ENCODE results near the gene MVB12B. TPM values are rescaled to one million over a fixed set of nuclear protein-coding genes. Genes with fewer than 3 reads are reported as not detected.
A peak's percentile ranks its signal among the peaks of the same experiment; 100 is the strongest.

MVB12B gene
- total RNA-seq, 4 donors from 2014 or later: 10.2 to 25.7 (median 14.0) TPM

DNA sequence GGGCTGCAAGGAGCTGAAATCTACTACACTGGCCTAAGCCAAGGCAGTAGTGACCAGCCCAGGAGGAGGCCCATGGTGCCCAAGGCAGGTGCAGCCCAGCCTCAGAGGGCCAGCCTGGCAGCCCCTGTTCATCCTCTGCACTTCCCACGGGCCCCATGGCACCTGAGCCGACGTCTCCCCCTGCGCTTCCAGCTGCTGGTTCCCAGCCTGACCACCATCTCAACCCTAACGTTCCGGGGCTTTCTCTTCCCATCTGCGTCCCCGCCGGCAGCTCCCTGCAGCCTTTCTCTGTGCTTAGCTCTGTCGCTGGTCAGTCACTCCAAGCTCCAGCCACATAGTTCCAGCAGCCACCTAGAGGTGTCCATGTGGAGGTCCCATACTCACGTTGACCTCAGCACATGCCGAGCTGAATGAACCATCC lies 181.6 kb downstream of the MVB12B start:
- peak in 1 of 2 donors; percentile 33 for DNase-seq (ENCODE audit: low spot score in 2 of 2)
- no peaks in the 10 kb centered on the region for H3K4me1 ChIP-seq
- TF ChIP-seq POLR2AphosphoS5 (IDR thresholded peaks at IDR 0.05): no peak
- TF ChIP-seq, protein P1, sequence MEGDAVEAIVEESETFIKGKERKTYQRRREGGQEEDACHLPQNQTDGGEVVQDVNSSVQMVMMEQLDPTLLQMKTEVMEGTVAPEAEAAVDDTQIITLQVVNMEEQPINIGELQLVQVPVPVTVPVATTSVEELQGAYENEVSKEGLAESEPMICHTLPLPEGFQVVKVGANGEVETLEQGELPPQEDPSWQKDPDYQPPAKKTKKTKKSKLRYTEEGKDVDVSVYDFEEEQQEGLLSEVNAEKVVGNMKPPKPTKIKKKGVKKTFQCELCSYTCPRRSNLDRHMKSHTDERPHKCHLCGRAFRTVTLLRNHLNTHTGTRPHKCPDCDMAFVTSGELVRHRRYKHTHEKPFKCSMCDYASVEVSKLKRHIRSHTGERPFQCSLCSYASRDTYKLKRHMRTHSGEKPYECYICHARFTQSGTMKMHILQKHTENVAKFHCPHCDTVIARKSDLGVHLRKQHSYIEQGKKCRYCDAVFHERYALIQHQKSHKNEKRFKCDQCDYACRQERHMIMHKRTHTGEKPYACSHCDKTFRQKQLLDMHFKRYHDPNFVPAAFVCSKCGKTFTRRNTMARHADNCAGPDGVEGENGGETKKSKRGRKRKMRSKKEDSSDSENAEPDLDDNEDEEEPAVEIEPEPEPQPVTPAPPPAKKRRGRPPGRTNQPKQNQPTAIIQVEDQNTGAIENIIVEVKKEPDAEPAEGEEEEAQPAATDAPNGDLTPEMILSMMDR (IDR thresholded peaks at IDR 0.05): no peak
- TF ChIP-seq EP300 (IDR thresholded peaks at IDR 0.05): no peak
- TF ChIP-seq POLR2A (IDR thresholded peaks at IDR 0.05): no peak
- no peaks in the 10 kb centered on the region for H3K9me3 ChIP-seq
- no peak overlapping the region for H3K27ac ChIP-seq
- no peaks in the 10 kb centered on the region for H3K27me3 ChIP-seq
- no peak overlapping the region for H3K4me3 ChIP-seq
- peaks cover 18% of the 10 kb centered on the region for H3K36me3 ChIP-seq
- WGBS: 91% methylated on average over 12 of the region's 12 CpGs

- H3K27me3 ChIP-seq: peaks cover 2% of the 10 kb centered on the region
- H3K4me3 ChIP-seq: no peak overlapping the region
- WGBS: 96% methylated on average over 2 of the region's 2 CpGs
- peak in 1 of 2 donors; percentile 6 for DNase-seq (ENCODE audit: low spot score in 2 of 2)
- TF ChIP-seq, protein P1 (IDR thresholded peaks at IDR 0.05): no peak
- TF ChIP-seq POLR2A (IDR thresholded peaks at IDR 0.05) (no peak), EP300 (IDR thresholded peaks at IDR 0.05) (no peak), POLR2AphosphoS5 (IDR thresholded peaks at IDR 0.05) (no peak)
- H3K9me3 ChIP-seq: no peaks in the 10 kb centered on the region
- peaks cover 11% of the 10 kb centered on the region for H3K36me3 ChIP-seq
- no peak overlapping the region for H3K27ac ChIP-seq
- H3K4me1 ChIP-seq: peaks cover 4% of the 10 kb centered on the region
These were observed 182.3 kb downstream of the MVB12B start for GRCh38 chr9:126508928-126509327.

GRCh38 chr9:126509718-126510117 lies 183.1 kb downstream of the MVB12B start:
- TF ChIP-seq POLR2A (IDR thresholded peaks at IDR 0.05) (no peak), EP300 (IDR thresholded peaks at IDR 0.05) (no peak), POLR2AphosphoS5 (IDR thresholded peaks at IDR 0.05) (no peak)
- TF ChIP-seq, protein P1 (IDR thresholded peaks at IDR 0.05): no peak
- 79% methylated on average over 5 of the region's 5 CpGs for WGBS
- no peaks in the 10 kb centered on the region for H3K9me3 ChIP-seq
- peak in 1 of 2 donors; percentile 46 for DNase-seq (ENCODE audit: low spot score in 2 of 2)
- H3K27ac ChIP-seq: no peak overlapping the region
- H3K4me1 ChIP-seq: peaks cover 12% of the 10 kb centered on the region
- peaks cover 3% of the 10 kb centered on the region for H3K36me3 ChIP-seq
- no peak overlapping the region for H3K4me3 ChIP-seq
- peaks cover 10% of the 10 kb centered on the region for H3K27me3 ChIP-seq

- TF ChIP-seq POLR2AphosphoS5 (IDR thresholded peaks at IDR 0.05) (no peak), POLR2A (IDR thresholded peaks at IDR 0.05) (no peak), EP300 (IDR thresholded peaks at IDR 0.05) (no peak)
- TF ChIP-seq, protein P1 (IDR thresholded peaks at IDR 0.05): no peak
- H3K4me1 ChIP-seq: peaks cover 16% of the 10 kb centered on the region
- 91% methylated on average over 6 of the region's 6 CpGs for WGBS
- H3K27me3 ChIP-seq: peaks cover 18% of the 10 kb centered on the region
- H3K27ac ChIP-seq: no peak overlapping the region
- H3K36me3 ChIP-seq: no peaks in the 10 kb centered on the region
- DNase-seq (ENCODE audit: low spot score in 2 of 2): peak in 1 of 2 donors; percentile 19
- no peaks in the 10 kb centered on the region for H3K9me3 ChIP-seq
- no peak overlapping the region for H3K4me3 ChIP-seq
These were observed 183.9 kb downstream of the MVB12B start for GRCh38 chr9:126510564-126510963.

- Histone ChIP-seq H3K4me3 (no peak overlapping the region), H3K9me3 (no peaks in the 10 kb centered on the region), H3K4me1 (peaks cover 18% of the 10 kb centered on the region), H3K36me3 (no peaks in the 10 kb centered on the region), H3K27ac (no peak overlapping the region), H3K27me3 (peaks cover 18% of the 10 kb centered on the region)
- no peak for DNase-seq (ENCODE audit: low spot score in 2 of 2)
- TF ChIP-seq POLR2A (IDR thresholded peaks at IDR 0.05) (no peak), EP300 (IDR thresholded peaks at IDR 0.05) (no peak), POLR2AphosphoS5 (IDR thresholded peaks at IDR 0.05) (no peak)
- TF ChIP-seq, protein P1 (IDR thresholded peaks at IDR 0.05): no peak
These were observed 184.8 kb downstream of the MVB12B start for GRCh38 chr9:126511411-126511810.
